GM19099 (cell line): ENCODE measurements around the gene GMPPA.

Experiments
- POLR2A ChIP-seq: IDR thresholded peaks from 3 replicates; pipeline ENCODE4 v1.6.1; 2011; ENCODE audit warnings: low read depth; ENCODE audit not compliant: insufficient read length; ENCODE audit errors: extremely low read depth

Gene GMPPA

DNA sequence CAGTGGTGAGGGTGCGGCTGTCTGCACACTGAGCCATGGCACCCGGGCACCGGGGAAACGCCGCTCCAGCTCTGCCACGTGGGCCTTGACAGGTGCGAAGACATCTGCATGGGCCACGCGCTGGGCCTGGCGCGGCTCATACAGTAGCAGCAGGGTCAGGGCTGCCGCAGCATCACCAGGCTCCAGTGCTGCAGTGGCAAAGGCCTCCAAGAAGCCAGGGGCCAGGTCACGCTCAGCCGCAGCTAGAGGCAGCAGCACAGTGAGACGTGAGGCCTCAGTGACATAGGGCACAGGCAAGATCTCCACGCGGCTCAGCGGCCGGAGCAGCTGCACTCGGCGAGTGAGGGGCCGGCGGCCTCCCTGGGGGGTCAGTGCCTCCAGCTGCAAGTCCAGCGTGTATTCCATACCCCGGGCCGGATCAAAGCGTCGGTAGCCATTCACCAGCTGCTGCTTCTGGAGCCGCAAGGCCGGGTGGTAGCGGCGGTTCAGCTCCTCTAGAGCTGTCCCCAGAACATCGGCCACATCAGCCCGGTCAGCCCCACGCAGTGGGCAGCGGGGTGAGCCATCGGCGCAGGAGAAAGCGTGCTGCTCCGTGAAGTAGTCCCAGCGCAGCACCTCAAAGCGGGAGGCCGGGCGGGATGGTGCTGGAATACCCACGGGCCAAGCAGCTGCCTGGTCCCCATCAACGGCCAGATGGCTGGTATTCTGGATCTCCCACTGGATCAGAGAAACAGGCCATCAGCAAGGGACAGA, 41.4 kb downstream of the GMPPA start:
- no peak for TF ChIP-seq POLR2A

DNA sequence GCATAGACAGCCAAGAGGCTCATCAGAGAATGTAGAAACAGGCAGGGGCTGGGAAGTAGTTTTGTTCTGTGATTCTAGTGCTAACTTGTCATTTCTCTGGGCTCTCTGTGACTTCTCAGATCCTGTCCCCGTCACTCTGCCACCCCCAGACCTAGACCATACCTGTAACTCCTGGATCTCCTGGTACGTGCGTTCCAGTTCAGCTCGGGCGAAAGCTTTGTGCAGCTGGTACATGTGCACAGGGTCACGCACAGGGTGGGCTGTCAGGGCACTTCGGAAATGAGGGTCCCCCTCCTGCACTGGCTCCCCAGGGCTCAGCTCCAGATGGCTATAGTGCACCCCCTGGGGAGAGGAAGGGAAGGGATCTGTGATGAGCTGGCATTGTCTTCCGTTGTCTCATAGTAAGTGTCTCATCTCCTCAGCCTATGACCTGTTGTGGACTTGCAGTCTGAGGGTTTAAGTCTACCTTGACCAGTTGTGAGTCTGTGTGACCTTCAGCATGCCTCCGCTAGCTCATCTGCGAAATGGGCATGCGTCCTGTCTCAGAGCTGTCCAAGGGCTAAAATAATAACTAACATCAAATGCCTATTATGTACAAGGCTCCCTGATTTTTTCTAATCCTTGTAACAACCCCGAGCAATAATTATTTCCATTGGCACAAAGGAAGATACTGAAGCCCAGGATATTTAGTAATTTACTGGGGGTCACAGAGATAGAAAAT, 42.3 kb downstream of the GMPPA start:
- TF ChIP-seq POLR2A, result no peak

DNA sequence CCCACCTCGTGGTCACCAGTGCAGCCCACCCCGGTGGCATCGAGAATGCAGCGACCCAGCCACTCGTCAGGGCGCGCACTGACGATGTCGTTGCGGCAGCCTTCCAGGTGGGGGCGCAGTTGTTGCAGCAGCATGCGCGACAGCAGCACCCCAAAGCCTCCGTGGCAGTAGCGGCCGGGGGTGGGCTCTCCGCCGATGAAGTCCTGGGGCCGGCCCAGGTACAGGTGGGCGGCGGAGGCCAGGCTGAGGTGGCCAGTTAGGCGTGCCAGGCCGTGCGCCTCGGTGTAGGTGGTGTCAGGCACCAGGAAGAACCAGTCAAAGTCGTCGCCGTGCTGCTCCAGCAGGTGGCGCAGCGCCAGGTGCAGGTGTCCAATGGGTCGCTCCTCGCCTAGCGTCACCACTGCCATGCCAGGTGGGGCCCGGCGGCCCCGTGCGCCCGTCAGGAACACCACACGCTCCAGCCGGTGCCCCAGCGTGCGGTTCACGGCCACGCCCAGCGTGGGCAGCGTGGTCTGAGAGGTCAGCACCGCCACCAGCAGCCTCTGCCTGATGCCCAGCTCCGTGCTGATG, 43.0 kb downstream of the GMPPA start:
- no peak for TF ChIP-seq POLR2A

DNA sequence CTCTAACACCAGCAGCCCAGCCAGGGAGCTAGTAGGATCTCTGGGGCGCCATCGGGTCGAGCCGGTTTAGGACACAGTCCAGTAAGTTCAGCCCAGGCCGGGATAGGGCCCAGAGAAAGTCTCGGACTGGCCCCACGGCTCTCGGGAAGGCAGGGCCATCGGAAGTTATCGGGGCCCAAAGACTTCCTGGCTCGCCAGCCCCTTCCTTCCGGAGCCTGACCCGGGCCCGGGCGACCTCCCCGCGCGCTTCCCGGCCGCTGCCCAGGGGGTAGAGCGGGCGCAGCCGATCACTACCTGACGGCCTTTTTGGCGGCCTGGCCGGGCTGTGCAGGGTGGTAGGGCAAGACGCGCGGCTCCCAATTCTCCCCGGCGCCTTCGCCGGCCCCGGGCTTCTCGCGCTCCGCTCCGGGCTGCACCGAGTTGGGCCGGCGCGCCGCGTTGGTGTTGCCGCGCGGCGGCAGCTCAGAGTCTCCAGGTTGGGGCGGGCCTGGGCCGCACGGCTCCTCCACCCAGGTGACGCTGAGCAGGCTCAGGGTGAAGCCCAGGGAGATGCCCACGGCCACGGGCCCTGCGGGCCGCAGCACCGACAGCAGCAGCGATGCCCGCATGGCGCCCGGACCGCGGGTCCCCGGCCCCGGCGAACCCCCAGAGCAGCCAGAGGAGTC, 44.4 kb downstream of the GMPPA start:
- no peak for TF ChIP-seq POLR2A

DNA sequence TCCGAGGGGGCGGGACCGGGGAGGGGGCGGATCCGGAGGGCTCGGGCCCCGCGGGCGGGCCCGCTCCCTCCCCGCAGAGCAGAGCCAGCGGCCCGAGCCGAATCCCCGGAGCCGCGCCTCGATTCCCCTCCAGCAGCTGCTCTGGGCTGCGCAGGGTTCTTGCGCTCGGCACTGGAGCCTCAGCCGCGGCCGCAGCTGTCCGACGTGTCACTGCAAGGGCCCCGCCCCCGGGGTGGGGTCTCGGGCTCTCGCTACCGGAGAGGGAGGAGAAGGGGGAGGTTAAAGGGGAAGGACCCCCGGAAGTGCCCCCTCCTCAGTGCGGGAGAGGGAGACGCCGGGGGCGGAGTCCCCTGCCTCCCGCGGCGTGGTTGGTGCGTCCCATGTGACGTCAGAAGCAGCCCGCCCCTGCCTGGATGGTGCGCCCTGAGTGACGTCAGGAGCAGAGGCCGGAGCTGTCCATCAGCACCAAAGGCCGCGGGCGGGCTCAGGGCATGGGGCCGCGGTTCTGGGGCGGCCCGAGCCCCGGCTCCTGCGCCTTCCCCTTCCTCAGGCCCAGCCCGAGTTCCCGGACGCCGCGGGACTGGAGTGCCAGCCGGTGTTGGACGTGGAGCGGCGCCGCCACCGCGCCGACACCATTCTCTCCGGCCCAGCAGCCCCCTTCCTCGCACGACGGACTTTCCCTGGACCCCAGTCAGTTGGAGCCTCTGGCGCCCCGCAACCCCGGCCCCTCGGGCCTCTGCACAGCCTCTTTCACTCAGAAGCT, 45.1 kb downstream of the GMPPA start, which contains the start of the genes CHPF and TMEM198:
CHPF (minus strand) TSS at position 214 of the 763 bp plus-strand sequence. CDS start 271 bp downstream, outside the sequence.
TMEM198 (plus strand) TSS at position 433 of the 763 bp plus-strand sequence. CDS start 700 bp downstream, outside the sequence.
- TF ChIP-seq POLR2A, result peak; percentile 66

DNA sequence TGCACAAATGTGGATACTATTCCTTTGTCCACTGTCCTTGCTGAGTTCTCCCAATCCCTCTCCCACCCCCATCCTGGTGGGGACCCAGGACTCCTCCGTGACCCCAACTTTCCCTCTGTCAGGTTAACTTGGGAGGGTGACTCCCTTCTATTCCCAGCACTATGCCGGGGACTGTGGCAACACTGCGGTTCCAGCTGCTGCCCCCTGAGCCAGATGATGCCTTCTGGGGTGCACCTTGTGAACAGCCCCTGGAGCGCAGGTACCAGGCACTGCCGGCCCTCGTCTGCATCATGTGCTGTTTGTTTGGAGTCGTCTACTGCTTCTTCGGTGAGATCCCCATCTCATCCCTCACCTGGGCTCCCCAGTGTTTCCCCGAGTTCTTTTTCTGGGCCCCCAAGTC, 45.9 kb downstream of the GMPPA start:
- TF ChIP-seq POLR2A, result no peak

DNA sequence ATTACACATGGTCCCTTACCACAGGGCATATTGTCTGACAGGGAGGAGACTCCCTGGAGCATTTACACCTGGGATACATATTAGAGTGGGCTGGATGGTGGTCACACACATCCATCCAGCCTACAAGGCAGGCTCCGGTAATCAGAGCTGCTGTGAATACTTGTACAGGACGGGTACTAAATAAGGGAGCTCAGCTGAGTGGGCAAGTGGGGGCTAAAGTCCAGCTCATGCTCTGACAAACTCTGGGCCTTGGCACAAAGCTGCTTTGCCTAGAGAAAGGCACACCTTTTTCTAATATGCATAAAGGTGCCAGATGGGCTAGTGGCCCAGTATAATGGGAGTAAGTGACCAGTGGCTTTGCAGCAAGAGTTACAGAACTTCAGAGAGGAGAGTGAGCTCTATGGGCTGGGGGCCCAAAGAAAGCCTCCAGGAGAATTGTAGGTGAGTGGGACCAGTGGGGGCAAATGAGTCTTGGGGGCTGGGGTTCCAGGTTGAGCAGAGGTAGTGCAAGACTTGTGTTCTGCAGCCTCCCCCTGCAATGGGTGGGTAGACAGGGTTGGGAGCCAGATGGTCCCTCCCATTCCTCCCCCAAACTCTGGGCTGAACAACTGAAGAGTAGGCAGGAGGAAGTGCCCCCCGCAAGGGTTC, 46.7 kb downstream of the GMPPA start:
- TF ChIP-seq POLR2A, result no peak

DNA sequence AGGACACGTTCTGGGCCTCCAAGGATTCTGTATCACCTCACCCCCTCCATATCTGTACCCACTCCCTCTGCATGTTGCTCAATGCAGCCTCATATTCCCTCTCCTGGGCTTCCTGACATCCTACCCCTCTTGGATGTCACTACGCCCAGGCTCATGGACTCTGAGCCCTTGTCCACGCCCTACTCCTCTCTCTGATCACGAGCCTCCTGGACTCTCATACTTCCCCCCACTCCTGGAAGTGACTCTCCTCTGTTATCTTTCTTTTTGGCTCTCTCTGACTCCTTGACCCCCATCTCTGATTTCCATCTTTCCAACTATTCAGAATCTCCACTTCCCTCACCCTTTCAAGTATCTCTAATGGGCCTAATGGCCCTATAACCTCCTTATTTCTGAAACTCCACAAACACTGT, 47.3 kb downstream of the GMPPA start:
- TF ChIP-seq POLR2A, result no peak

DNA sequence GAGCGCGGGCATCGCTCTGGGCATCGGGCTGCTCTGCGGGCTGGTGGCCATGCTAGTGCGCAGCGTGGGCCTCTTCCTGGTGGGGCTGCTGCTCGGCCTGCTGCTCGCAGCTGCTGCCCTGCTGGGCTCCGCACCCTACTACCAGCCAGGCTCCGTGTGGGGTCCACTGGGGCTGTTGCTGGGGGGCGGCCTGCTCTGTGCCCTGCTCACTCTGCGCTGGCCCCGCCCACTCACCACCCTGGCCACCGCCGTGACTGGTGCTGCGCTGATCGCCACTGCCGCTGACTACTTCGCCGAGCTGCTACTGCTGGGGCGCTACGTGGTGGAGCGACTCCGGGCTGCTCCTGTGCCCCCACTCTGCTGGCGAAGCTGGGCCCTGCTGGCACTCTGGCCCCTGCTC, 48.9 kb downstream of the GMPPA start:
- TF ChIP-seq POLR2A, result no peak

DNA sequence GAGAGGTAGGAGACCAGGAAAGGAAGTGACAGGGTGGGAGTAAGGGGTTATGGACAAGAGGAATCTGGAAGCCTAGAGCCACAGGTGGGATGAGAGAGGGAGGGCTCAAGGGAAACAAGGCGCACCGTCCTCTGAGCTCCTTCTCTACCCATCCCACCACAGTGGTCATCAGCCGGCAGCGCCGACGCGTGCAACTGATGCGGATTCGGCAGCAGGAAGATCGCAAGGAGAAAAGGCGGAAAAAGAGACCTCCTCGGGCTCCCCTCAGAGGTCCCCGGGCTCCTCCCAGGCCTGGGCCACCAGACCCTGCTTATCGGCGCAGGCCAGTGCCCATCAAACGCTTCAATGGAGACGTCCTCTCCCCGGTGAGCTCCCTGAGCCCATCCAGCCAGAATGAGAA, 50.3 kb downstream of the GMPPA start:
- TF ChIP-seq POLR2A, result no peak

DNA sequence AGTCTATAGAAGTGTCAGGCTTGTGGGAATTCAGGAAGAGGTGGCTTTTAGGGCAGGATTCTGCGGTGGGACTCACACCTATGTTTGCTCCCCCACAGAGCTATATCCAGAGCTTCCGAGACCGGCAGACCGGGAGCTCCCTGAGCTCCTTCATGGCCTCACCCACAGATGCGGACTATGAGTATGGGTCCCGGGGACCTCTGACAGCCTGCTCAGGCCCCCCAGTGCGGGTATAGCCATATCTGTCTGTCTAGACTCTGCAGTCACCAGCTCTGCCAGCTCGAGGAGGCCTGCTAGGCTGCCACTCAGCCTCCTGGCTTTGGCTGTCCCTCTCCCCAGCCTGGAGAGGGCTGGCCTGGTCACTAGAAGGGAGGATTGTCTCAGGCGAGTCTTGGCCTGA, 50.9 kb downstream of the GMPPA start:
- no peak for TF ChIP-seq POLR2A

DNA sequence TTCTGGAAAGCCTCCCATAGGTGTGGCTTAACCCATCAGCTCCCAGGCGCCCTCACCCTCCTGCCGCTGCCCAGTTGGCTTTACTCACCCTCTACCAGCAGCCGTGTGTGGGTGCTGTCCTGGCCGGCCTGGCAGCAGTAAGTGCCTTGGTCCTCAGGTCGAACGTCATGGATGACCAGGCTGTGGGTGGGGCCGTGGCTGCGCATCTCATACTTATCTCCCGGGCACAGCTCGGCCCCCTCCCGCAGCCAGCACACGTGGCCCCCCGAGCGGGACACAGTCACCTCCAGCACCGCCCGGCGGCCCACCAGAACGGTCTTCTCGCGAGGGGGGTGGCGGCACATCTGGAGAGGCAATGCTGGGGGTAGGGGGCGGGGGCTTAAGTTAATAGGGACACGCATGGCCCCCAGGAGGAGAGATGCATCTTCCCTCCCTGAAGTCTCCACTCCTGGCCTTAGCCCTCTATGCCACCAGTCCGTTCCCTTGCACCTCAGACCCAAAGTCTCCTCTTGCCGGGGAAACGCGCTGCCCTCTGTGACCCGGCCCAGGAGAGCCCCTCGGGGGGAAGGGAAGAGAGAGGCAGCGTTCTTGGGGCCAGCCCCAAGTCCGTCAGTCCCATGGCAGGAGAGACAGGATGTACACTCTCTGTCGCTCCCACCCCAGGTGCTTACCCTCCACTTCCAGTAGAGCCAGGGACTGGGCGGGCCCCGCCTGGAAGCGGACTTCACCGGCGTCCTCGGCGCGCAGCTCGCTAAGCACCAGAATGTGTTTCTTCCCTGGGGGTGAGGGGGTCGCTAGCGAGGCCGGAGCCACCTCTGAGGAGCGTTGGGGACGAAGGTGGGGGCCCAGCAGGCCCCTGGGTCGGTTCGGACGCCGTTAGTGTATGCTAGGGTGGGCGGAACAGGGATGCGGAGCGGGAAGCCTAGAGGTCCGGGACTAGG, 53.0 kb downstream of the GMPPA start:
- no peak for TF ChIP-seq POLR2A

DNA sequence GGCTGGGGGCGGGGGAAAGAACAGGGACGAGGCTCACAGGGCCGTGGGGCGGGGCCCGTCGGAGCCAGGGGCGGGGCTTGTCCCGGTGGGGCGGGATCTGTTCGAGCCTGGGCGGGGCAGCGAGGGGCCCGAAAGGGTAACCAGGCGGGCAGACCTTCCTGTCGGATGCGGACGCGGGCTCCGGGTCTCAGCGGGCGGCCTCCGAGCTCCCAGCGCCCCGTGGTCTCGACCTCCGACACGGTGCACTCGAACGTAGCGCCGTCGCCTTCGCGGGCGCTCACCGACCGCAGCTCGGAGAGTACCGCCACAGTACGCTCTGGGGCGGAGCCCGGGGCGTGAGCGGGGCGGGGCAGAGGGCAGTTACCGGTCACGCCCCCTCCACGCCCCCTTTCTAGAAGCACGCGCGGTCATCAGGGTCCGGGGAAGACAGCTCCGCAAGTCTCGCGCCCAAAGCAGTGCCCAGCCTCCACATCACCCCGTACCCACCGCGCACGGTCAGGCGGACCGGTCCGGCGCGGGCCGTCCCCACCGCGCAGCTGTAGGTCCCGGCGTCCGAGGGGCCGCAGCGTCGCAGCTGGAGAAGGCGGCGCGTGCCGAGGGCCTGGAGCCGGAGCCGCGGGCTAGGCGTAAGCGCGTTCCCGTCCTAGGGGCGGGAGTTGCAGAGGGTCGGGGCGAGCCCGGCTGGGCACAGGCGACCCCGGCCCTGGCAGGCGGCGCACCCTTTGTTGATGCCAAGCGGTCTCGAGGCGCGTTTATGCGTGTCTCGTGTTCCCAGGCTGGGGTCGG, 53.9 kb downstream of the GMPPA start:
- no peak for TF ChIP-seq POLR2A

DNA sequence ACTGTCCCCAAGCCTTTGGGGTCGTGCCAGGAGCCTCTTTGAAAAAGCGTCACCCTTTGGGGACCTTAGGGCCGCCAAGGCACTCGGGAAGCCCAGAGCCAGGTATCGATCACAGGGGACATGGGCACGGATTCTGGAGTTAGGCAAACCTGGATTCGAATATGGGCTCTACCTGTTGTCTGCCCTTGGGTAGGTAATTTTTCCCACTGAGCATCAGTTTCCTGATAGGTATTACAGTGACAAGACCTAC, 54.4 kb downstream of the GMPPA start:
- TF ChIP-seq POLR2A, result no peak
